Stomach smooth muscle (tissue), 2 donors: ENCODE data around the gene ATP5PO.

Source experiments
- H3K27ac ChIP-seq: one replicate; pipeline ENCODE4 v1.7.0; 2013; ENCODE audit warnings: mild to moderate bottlenecking, low read length, inconsistent platforms
- H3K27me3 ChIP-seq, 2 donors: one replicate each; pipeline ENCODE4 v1.7.0; 2013; ENCODE audit warnings: low read length in 2 of 2; ENCODE audit not compliant: insufficient read depth in 2 of 2, control insufficient read depth in 1 of 2
- H3K36me3 ChIP-seq, 2 donors: one replicate each; pipeline ENCODE4 v1.7.0; 2013; ENCODE audit warnings: low read length in 2 of 2; ENCODE audit not compliant: control insufficient read depth in 2 of 2, insufficient read depth in 2 of 2
- H3K4me1 ChIP-seq: one replicate; pipeline ENCODE4 v1.7.0; 2013; ENCODE audit warnings: low read length; ENCODE audit not compliant: control insufficient read depth, insufficient read depth
- H3K4me3 ChIP-seq, 2 donors: one replicate each; pipeline ENCODE4 v1.7.0; 2013; ENCODE audit warnings: low read length in 2 of 2
- H3K9ac ChIP-seq, 2 donors: one replicate each; pipeline ENCODE4 v1.7.0; 2013; ENCODE audit warnings: low read length in 2 of 2, mild to moderate bottlenecking in 1 of 2
- H3K9me3 ChIP-seq, 2 donors: one replicate each; pipeline ENCODE4 v1.7.0; 2013; ENCODE audit warnings: low read length in 2 of 2; ENCODE audit not compliant: control insufficient read depth in 2 of 2
- donor health status: healthy.
- donor health status: Pancreatic carcinoma.

Gene ATP5PO

DNA sequence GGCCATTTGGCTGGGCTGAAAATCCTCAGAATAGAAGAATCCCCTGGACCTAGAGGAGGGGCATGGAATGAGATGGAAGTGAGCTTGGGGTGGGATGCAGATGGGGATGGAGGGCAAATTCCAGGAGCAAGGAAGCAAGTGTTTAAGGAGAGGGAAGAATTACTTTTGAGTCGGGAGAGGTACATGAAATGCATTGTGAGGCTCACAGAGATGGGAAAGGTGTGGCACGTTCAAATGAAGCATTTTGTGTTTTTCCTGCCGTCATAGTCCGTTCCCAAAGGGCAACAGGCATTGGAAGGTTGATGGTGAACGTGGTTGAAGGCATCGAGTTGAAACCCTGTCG is 30.5 kb downstream of the ATP5PO start:
- H3K4me1 ChIP-seq: no peaks in the 10 kb centered on the region
- no peak overlapping the region for H3K27ac ChIP-seq
- H3K36me3 ChIP-seq: no peaks in the 10 kb centered on the region
- H3K9me3 ChIP-seq: no peaks in the 10 kb centered on the region
- H3K9ac ChIP-seq: no peak overlapping the region
- H3K27me3 ChIP-seq: no peaks in the 10 kb centered on the region
- no peak overlapping the region for H3K4me3 ChIP-seq

DNA sequence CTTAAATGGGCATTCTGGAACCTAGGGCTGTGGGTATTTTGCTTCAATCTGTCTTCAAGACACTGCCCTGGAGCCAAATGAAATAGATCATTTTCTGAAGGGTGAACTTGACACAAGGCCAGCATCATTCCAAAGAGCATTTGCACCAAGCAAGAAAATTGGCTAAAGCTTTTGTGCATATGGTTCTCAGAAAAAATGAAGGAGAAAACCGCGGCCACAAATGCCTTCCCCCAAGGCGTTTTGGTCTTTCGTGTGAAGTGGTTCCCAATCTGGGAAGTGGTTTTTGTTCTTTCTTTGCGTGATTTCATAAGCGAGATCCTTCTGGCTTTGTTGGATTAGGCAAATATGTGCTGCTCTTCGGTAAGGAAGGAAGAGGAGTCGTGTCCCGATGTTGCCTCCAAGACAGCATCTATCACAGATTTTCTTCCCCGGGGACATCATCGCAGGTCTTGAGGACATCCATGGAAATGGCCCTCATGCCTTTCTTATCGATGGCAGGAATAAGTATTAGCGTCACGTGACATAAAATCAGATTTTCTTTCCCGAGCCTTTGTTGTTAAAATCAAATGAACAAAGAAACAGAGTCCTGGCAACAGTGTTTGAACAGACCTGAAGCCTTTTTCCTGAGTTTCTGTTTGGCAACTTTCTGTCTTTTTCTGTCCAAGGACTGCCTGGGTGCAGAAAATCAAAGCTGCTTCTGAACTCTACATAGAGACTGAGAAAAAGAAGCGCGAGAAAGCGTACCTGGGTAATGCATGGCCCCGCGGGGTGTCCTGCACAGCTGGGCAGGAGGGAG is 31.0 kb downstream of the ATP5PO start:
- H3K9me3 ChIP-seq: no peaks in the 10 kb centered on the region
- H3K4me1 ChIP-seq: no peaks in the 10 kb centered on the region
- peak overlapping the region in 1 of 2 donors; percentile 29 for H3K4me3 ChIP-seq
- H3K9ac ChIP-seq: no peak overlapping the region
- H3K27me3 ChIP-seq: no peaks in the 10 kb centered on the region
- no peak overlapping the region for H3K27ac ChIP-seq
- H3K36me3 ChIP-seq: no peaks in the 10 kb centered on the region

DNA sequence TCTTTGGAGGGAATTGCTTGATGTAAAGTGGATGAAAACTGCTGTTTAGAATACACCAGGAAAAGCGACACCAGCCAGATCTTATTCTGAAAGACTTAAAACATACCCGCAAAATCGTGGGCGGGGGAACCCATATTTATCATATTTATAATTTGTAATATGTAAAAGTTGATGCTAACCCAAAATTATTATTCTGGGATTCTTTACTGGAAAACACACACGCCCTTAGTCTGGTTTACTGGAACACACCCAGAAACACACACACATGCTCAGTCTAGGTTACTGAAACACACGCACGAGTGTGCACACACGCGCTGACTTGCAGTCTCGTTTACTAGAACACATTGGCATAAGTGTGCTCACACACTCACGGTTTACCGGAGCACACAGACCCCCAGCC is 32.5 kb downstream of the ATP5PO start:
- Histone ChIP-seq H3K9me3 (no peaks in the 10 kb centered on the region), H3K9ac (no peak overlapping the region), H3K27ac (no peak overlapping the region), H3K4me3 (no peak overlapping the region), H3K27me3 (no peaks in the 10 kb centered on the region), H3K4me1 (no peaks in the 10 kb centered on the region), H3K36me3 (no peaks in the 10 kb centered on the region)

DNA sequence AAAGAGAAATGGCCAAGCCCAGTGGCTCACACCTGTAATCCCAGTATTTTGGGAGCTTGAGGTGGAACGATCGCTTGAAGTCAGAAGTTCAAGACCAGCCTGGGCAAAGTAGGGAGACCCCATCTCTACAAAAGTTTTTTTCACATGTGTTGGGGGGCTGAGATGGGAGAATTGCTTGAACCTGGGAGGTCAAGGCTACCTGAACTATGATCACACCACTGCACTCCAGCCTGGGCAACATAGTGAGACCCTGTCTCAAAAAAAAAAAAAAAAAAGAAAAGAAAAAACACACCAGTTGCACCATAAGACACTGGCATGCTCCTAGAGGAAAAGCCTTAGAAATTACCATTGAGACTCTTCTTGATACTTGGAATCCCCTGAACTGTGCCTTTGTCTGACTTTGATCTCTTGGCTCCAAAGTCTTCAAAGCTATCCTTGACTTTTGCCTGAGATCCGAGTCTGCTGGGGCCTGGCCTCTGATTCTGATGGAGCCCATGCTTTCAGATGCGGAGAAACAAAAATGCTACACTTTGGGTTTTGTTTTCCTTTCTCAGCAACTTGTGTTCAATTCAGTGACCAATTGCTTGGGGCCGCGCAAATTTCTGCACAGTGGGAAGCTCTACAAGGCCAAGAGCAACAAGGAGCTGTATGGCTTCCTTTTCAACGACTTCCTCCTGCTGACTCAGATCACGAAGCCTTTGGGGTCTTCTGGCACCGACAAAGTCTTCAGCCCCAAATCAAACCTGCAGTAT is 33.7 kb downstream of the ATP5PO start:
- Histone ChIP-seq H3K27me3 (no peaks in the 10 kb centered on the region), H3K36me3 (no peaks in the 10 kb centered on the region), H3K4me1 (no peaks in the 10 kb centered on the region), H3K27ac (no peak overlapping the region), H3K9me3 (no peaks in the 10 kb centered on the region), H3K9ac (no peak overlapping the region), H3K4me3 (no peak overlapping the region)

DNA sequence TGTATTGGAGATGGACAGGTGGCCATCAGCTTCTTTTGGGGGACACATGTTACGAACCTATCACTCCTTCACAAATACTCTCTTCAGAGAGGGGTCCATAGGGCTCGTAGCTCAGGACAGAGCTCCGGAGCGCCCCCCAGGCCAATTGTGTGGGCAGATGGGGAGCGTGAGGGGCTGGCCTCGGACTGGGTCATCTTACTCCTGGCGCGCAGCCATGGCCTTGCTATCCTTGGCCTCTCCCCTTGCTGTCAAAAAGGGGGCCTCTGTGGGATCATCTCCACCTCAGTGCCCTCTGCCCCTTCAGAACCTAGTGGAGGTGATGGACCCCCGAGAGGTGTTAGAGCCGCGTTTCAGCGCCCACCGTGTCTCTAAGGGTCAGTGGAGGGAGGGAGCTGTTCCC is 35.0 kb downstream of the ATP5PO start:
- no peak overlapping the region for H3K27ac ChIP-seq
- no peaks in the 10 kb centered on the region for H3K9me3 ChIP-seq
- no peak overlapping the region for H3K4me3 ChIP-seq
- H3K27me3 ChIP-seq: no peaks in the 10 kb centered on the region
- H3K36me3 ChIP-seq: no peaks in the 10 kb centered on the region
- H3K9ac ChIP-seq: no peak overlapping the region
- no peaks in the 10 kb centered on the region for H3K4me1 ChIP-seq

DNA sequence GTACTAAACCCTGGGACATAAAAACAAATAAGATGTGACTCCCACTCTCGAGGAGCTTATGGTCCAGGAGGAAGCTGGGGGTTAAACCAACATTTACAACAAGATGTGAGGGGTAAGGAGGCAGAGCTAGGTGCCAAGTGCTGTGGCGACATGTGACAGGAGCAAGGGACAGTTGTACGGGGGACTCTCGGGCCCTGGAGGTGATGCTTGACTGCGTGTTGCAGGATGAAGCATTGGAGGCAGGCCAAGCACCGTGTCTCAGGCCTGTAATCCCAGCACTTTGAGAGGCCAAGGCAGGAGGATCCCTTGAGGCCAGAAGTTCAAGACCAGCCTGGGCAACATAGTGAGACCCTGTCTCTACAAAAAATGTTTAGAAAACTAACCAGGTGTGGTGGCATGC is 36.8 kb downstream of the ATP5PO start:
- no peak overlapping the region for H3K9ac ChIP-seq
- no peaks in the 10 kb centered on the region for H3K36me3 ChIP-seq
- no peak overlapping the region for H3K4me3 ChIP-seq
- no peaks in the 10 kb centered on the region for H3K4me1 ChIP-seq
- H3K9me3 ChIP-seq: no peaks in the 10 kb centered on the region
- H3K27ac ChIP-seq: no peak overlapping the region
- H3K27me3 ChIP-seq: no peaks in the 10 kb centered on the region

DNA sequence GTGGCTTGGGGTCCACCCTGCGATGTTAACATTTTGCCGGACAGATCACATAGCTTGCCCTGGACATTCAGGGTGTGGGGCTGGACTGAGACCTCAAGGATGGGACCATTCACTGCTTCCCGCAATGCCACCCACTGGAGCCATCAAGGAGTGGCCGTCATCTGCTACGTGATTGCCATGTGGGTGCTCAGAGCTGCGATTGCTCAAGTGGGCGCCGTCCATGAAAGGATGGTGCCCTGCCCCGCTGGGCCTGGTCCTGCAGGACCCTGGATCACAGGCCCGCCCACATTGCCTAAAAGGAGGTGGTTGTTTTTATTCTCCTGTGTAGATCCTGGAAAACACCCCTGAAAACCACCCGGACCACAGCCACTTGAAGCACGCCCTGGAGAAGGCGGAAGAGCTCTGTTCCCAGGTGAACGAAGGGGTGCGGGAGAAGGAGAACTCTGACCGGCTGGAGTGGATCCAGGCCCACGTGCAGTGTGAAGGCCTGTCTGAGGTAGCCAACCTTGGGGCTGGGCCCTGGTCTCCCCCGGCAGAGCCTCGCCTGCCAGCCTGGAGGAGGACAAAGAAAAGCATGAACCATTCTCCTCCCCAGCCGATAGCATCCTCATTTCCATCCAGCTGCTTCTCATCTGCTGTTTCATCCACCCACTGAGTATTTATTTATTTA is 40.4 kb downstream of the ATP5PO start:
- no peaks in the 10 kb centered on the region for H3K9me3 ChIP-seq
- no peak overlapping the region for H3K9ac ChIP-seq
- H3K27me3 ChIP-seq: no peaks in the 10 kb centered on the region
- no peaks in the 10 kb centered on the region for H3K4me1 ChIP-seq
- no peak overlapping the region for H3K27ac ChIP-seq
- no peak overlapping the region for H3K4me3 ChIP-seq
- no peaks in the 10 kb centered on the region for H3K36me3 ChIP-seq

DNA sequence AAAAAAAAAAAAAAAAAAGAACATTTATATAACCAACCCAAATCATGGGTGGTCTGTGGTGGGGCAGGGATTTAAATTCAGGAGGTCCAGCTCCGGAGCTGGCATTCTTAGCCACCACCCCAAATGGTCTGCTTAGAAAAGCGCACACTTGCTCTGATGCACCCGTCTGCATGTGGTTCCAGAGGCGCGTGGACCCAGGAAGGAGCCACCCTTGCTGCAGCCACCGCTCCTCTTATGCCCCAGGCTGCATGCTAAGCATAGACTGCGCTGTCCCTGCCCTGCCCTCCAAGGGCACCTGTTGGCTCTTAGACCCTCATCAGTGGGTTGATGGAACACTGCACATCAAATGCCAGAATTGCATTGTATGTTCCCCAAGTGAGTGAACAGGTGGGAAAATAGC is 41.4 kb downstream of the ATP5PO start:
- H3K9me3 ChIP-seq: no peaks in the 10 kb centered on the region
- no peak overlapping the region for H3K4me3 ChIP-seq
- no peaks in the 10 kb centered on the region for H3K4me1 ChIP-seq
- no peaks in the 10 kb centered on the region for H3K36me3 ChIP-seq
- no peaks in the 10 kb centered on the region for H3K27me3 ChIP-seq
- H3K9ac ChIP-seq: no peak overlapping the region
- no peak overlapping the region for H3K27ac ChIP-seq

DNA sequence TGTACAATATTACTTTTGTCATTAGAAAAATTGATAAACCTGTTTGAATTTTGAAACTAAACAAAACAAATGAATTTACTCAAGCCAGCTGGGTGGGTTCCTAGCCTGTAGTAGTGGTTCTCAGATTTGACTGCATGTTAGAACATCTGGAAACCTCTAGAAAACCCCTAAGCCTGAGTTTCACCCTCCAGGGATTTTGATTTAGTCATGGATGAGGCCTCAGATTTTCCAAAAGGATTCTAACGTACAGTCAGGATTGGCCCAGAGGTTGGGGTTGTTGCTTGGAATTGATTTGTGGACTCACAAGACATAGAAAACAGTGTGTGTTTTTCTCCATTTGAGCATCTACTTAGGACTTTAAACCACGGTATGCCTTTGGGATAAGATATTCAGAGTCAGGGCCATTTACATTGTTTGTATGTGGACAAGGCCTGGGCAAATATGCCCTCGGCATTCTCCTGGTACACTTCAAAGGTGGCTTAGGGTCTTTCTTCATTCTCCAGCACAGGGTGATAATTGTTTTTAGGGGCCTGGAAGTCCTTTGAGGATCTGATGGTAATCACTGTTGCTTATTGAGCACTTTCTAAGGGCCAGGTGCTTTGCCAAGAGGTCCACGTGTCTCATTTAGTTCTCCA is 42.6 kb downstream of the ATP5PO start:
- Histone ChIP-seq H3K4me1 (no peaks in the 10 kb centered on the region), H3K27ac (no peak overlapping the region), H3K27me3 (no peaks in the 10 kb centered on the region), H3K9ac (no peak overlapping the region), H3K4me3 (no peak overlapping the region), H3K9me3 (no peaks in the 10 kb centered on the region), H3K36me3 (no peaks in the 10 kb centered on the region)

DNA sequence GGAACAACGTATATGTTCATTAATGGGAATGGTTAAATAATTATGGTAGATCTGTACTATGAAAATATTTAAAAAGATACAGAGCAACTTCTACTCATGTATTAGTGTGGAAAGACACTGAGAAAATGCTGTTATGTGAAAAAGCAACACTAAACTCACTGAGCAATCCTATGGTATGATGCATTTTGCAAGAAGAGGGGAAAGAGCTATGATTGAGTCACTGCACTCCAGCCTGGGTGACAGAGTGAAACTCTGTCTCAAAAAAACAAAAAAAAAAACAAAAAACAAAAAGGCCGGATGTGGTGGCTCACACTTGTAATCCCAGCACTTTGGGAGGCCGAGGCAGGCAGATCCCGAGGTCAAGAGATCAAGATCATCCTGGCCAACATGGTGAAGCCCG is 44.4 kb downstream of the ATP5PO start:
- H3K4me1 ChIP-seq: no peaks in the 10 kb centered on the region
- no peak overlapping the region for H3K9ac ChIP-seq
- no peaks in the 10 kb centered on the region for H3K27me3 ChIP-seq
- H3K27ac ChIP-seq: no peak overlapping the region
- H3K4me3 ChIP-seq: no peak overlapping the region
- H3K9me3 ChIP-seq: no peaks in the 10 kb centered on the region
- H3K36me3 ChIP-seq: no peaks in the 10 kb centered on the region
